Measurements from ENCODE around the gene PDGFC. TPM values are rescaled to one million over a fixed set of nuclear protein-coding genes. Genes with fewer than 3 reads are reported as not detected.

PDGFC gene
- total RNA-seq, 1 donor from 2014 or later: not detected

DNA sequence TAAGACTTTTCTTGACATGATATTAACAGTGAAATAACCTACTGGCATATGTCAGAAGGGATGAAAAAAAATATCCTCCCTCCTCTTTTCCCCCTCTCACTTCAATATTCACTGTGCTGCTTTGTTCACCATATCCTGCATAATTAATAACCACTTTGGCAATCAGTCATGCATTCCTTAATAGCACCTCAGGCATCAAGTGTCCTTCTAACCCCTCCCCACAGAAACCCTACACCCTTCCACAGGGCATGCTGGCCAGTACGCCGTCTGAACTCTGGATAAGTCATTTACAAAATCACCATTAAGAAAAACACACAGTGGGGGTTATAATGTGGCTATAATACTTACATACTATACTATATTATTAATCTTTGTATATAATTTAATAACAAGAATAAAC lies 165.9 kb downstream of the PDGFC start:
- CTCF ChIA-PET: no interaction called here
- no peak overlapping the region for H3K4me3 Mint-ChIP-seq
- DNase-seq: no peak
- TF ChIP-seq, protein P1, sequence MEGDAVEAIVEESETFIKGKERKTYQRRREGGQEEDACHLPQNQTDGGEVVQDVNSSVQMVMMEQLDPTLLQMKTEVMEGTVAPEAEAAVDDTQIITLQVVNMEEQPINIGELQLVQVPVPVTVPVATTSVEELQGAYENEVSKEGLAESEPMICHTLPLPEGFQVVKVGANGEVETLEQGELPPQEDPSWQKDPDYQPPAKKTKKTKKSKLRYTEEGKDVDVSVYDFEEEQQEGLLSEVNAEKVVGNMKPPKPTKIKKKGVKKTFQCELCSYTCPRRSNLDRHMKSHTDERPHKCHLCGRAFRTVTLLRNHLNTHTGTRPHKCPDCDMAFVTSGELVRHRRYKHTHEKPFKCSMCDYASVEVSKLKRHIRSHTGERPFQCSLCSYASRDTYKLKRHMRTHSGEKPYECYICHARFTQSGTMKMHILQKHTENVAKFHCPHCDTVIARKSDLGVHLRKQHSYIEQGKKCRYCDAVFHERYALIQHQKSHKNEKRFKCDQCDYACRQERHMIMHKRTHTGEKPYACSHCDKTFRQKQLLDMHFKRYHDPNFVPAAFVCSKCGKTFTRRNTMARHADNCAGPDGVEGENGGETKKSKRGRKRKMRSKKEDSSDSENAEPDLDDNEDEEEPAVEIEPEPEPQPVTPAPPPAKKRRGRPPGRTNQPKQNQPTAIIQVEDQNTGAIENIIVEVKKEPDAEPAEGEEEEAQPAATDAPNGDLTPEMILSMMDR (IDR thresholded peaks at IDR 0.05): no peak
- intact Hi-C loops (cut with micrococcal nuclease): no loop called here
- no peak overlapping the region for H3K27ac Mint-ChIP-seq
- ATAC-seq (ENCODE audit: low read depth): no peak
- no peaks in the 10 kb centered on the region for H3K9me3 Mint-ChIP-seq
- POLR2A ChIA-PET: no interaction called here
- H3K36me3 Mint-ChIP-seq (ENCODE audit: low read depth): no peaks in the 10 kb centered on the region
- no peaks in the 10 kb centered on the region for H3K27me3 Mint-ChIP-seq
- no peaks in the 10 kb centered on the region for H3K4me1 Mint-ChIP-seq

DNA sequence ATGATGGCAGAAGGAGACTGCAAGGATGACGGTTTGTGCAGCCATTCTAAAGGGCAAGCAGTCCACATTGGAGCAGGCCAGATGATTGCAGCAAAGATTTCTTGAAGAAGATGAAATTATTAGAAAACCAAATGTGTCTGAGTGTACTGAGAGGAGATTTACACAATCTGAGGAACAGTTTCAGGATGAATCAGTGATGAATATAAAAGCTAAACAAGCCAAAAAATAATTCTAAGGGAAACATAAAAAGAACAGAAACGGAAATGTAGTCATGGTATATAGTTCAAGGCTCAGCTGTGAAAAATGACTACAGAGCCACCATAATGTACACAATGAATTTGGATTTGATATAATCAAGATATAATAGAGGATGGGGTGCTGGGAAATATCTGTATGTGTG lies 168.5 kb downstream of the PDGFC start:
- POLR2A ChIA-PET: no interaction called here
- Mint-ChIP-seq H3K27me3 (no peaks in the 10 kb centered on the region), H3K36me3 (ENCODE audit: low read depth) (no peaks in the 10 kb centered on the region), H3K4me3 (no peak overlapping the region), H3K27ac (no peak overlapping the region), H3K9me3 (no peaks in the 10 kb centered on the region), H3K4me1 (no peaks in the 10 kb centered on the region)
- CTCF ChIA-PET: no interaction called here
- intact Hi-C loops (cut with micrococcal nuclease): no loop called here
- DNase-seq (no peak), ATAC-seq (ENCODE audit: low read depth) (no peak)
- TF ChIP-seq, protein P1 (IDR thresholded peaks at IDR 0.05): no peak

DNA sequence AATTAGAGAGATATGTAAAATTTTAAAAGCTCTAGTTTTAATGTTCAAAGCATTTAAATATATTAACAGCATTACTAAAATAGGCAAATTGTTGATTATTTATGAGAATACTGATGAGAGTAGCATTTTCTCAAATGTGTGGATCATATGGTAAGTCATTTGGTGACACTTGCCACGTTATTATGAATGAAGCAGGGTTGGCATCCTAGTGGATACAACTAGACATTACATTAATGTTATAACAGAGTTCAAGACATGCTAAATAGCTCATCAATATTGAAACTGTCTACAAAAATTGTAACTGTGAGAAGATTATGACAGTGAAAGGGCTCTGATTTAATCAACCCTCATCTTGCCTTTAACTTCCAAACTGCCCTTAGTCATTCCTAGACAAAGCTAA lies 171.1 kb downstream of the PDGFC start:
- Mint-ChIP-seq H3K36me3 (ENCODE audit: low read depth) (no peaks in the 10 kb centered on the region), H3K9me3 (no peaks in the 10 kb centered on the region), H3K4me3 (no peak overlapping the region), H3K27me3 (no peaks in the 10 kb centered on the region), H3K4me1 (no peaks in the 10 kb centered on the region), H3K27ac (no peak overlapping the region)
- DNase-seq (no peak), ATAC-seq (ENCODE audit: low read depth) (no peak)
- intact Hi-C loops (cut with micrococcal nuclease): no loop called here
- CTCF ChIA-PET: no interaction called here
- POLR2A ChIA-PET: no interaction called here
- TF ChIP-seq, protein P1 (IDR thresholded peaks at IDR 0.05): no peak

DNA sequence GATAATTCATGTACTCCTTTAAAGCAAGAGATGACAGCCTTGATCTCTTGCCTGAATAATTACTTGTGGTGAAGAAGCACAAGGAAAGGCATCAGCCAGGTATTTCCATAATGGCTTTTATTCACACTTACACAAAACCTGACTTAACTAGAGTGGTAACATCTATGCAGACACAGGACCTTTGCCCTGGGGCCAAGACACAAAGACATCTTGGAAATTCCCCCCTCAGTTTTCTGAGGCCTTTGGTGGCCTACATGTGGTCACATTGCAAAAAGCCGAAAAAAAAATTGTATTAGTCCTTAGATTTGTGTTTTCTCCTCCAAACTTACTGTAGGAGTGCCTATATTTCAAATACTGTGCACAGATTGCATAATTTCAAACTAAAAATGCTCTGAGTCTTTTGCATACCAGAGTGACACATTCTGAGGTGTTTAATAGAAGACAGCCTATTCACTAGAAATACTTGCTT lies 172.4 kb downstream of the PDGFC start:
- POLR2A ChIA-PET: no interaction called here
- H3K9me3 Mint-ChIP-seq: no peaks in the 10 kb centered on the region
- TF ChIP-seq, protein P1 (IDR thresholded peaks at IDR 0.05): no peak
- DNase-seq: no peak
- no peaks in the 10 kb centered on the region for H3K4me1 Mint-ChIP-seq
- H3K27ac Mint-ChIP-seq: no peak overlapping the region
- intact Hi-C loops (cut with micrococcal nuclease): no loop called here
- no peak for ATAC-seq (ENCODE audit: low read depth)
- H3K36me3 Mint-ChIP-seq (ENCODE audit: low read depth): no peaks in the 10 kb centered on the region
- CTCF ChIA-PET: no interaction called here
- H3K27me3 Mint-ChIP-seq: no peaks in the 10 kb centered on the region
- H3K4me3 Mint-ChIP-seq: no peak overlapping the region

DNA sequence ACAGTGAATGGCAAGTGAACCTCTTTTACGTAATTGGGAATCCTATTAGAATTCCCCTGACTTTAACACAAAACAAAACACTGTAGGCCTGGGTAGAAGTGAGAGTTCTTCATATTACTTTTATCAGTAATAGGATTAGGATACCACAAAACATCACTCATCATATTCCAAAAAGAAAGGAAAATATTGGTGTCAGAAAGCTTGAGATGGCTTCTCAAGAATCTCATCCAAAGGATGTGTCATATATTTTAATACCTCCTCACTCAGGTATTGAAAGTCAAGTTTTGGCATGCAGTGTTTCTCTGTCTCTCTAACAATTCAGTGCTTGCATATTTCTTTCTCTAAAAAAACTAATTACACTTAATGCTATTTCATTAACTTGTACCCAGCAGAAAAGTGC lies 173.2 kb downstream of the PDGFC start:
- no peaks in the 10 kb centered on the region for H3K27me3 Mint-ChIP-seq
- no peaks in the 10 kb centered on the region for H3K36me3 Mint-ChIP-seq (ENCODE audit: low read depth)
- no peak overlapping the region for H3K27ac Mint-ChIP-seq
- H3K4me3 Mint-ChIP-seq: no peak overlapping the region
- no peak for DNase-seq
- ATAC-seq (ENCODE audit: low read depth): no peak
- H3K9me3 Mint-ChIP-seq: no peaks in the 10 kb centered on the region
- POLR2A ChIA-PET: no interaction called here
- intact Hi-C loops (cut with micrococcal nuclease): no loop called here
- CTCF ChIA-PET: no interaction called here
- H3K4me1 Mint-ChIP-seq: no peaks in the 10 kb centered on the region
- TF ChIP-seq, protein P1 (IDR thresholded peaks at IDR 0.05): no peak
